Prostate gland (tissue), 2 donors: ENCODE measurements around the gene APBA2. TPM values are rescaled to one million over a fixed set of nuclear protein-coding genes. Genes with fewer than 3 reads are reported as not detected.

Experiments used
- DNase-seq: peaks from one replicate; pipeline ENCODE4 v3.0.0-alpha.2; 2019; ENCODE audit warnings: low spot score
- H3K27ac ChIP-seq, 2 donors: fragments of 200-600 bp; sonication (generic); 2 replicates each; pipeline ENCODE4 v1.5.1; 2017 to 2019
- H3K27me3 ChIP-seq: fragments of 200-600 bp; sonication (generic); replicated peaks from 2 replicates; pipeline ENCODE4 v1.5.1; 2019; ENCODE audit not compliant: insufficient read depth
- H3K36me3 ChIP-seq, 2 donors: fragments of 200-600 bp; sonication (generic); 1 replicate in 1 of 2; 2 replicates in 1 of 2; pipeline versions ENCODE4 v1.5.1 to v1.8.1; 2017 to 2019
- H3K4me1 ChIP-seq: fragments of 200-600 bp; sonication (generic); replicated peaks from 2 replicates; pipeline ENCODE4 v1.5.1; 2019
- H3K4me3 ChIP-seq, 2 donors: fragments of 200-600 bp; sonication (generic); 2 replicates each; pipeline ENCODE4 v1.5.1; 2017 to 2019
- H3K9me3 ChIP-seq: fragments of 200-600 bp; sonication (generic); 2 replicates; pipeline ENCODE4 v1.5.1; 2017
- POLR2A ChIP-seq: fragments of 450-650 bp; IDR thresholded peaks from one replicate; pipeline ENCODE4 v1.6.1; 2016; ENCODE audit warnings: antibody characterized with exemption, mild to moderate bottlenecking
- POLR2AphosphoS5 ChIP-seq: sonication (generic); formaldehyde crosslinking; IDR thresholded peaks from one replicate; pipeline ENCODE4 v1.6.1; 2017; ENCODE audit warnings: antibody characterized with exemption
- WGBS: methylation state at CpG from one replicate; pipeline ENCODE4 v1.1.5; 2018; 5-methylcytosine and 5-hydroxymethylcytosine counted together
- intact Hi-C: fragments of 100-400 bp; cut with DNase I; formaldehyde crosslinking; loops from one replicate; pipeline ENCODE4 v1.14.2; 2022
- total RNA-seq, 2 donors: library from RNA; depleted of rRNA; stranded (reverse); fragments of >200 nt; gene quantifications; one replicate each; pipeline ENCODE4 v1.1.0, GENCODE V29; 2016
- TF ChIP-seq, protein P1 (sequence below), 4 experiments: fragments of 200-600 bp in 2 of 4; fragments of 450-650 bp in 2 of 4; sonication (generic) in 2 of 4; IDR thresholded peaks; 1 replicate in 3 of 4; 2 replicates in 1 of 4; pipeline ENCODE4 v1.5.1; 2016 to 2019; ENCODE audit warnings: antibody characterized with exemption in 4 of 4, mild to moderate bottlenecking in 2 of 4, moderate library complexity in 2 of 4

APBA2 gene
- total RNA-seq, 2 donors from 2014 or later: 2.6 to 25.3 TPM

DNA sequence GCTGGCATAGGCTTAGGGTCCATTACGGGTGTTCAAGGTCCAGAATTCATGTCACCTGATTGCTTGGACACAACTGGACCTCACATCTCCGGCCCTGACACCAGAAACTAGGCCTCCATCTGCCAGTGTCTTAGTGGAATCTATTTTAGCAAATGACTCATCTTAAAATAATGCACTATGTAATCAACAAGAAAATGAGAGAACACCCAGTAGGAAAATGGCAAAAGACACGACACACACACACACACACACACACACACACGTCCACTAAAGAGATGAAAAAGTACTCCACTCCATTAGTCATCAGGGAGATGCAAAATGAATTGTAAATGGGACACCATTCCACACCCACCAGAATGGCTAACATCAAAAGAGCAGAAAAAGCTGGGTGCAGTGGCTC, 11.2 kb downstream of the APBA2 start:
- no peak overlapping the region for H3K4me3 ChIP-seq
- TF ChIP-seq POLR2AphosphoS5: no peak
- no peak for TF ChIP-seq POLR2A
- TF ChIP-seq, protein P1, sequence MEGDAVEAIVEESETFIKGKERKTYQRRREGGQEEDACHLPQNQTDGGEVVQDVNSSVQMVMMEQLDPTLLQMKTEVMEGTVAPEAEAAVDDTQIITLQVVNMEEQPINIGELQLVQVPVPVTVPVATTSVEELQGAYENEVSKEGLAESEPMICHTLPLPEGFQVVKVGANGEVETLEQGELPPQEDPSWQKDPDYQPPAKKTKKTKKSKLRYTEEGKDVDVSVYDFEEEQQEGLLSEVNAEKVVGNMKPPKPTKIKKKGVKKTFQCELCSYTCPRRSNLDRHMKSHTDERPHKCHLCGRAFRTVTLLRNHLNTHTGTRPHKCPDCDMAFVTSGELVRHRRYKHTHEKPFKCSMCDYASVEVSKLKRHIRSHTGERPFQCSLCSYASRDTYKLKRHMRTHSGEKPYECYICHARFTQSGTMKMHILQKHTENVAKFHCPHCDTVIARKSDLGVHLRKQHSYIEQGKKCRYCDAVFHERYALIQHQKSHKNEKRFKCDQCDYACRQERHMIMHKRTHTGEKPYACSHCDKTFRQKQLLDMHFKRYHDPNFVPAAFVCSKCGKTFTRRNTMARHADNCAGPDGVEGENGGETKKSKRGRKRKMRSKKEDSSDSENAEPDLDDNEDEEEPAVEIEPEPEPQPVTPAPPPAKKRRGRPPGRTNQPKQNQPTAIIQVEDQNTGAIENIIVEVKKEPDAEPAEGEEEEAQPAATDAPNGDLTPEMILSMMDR (IDR thresholded peaks at IDR 0.05): no peak
- no peaks in the 10 kb centered on the region for H3K36me3 ChIP-seq
- no peak overlapping the region for H3K27ac ChIP-seq
- WGBS: 69% methylated on average over 4 of the region's 4 CpGs
- no peaks in the 10 kb centered on the region for H3K4me1 ChIP-seq
- no peak for DNase-seq
- intact Hi-C loops: no loop called here
- no peaks in the 10 kb centered on the region for H3K9me3 ChIP-seq
- no peaks in the 10 kb centered on the region for H3K27me3 ChIP-seq

DNA sequence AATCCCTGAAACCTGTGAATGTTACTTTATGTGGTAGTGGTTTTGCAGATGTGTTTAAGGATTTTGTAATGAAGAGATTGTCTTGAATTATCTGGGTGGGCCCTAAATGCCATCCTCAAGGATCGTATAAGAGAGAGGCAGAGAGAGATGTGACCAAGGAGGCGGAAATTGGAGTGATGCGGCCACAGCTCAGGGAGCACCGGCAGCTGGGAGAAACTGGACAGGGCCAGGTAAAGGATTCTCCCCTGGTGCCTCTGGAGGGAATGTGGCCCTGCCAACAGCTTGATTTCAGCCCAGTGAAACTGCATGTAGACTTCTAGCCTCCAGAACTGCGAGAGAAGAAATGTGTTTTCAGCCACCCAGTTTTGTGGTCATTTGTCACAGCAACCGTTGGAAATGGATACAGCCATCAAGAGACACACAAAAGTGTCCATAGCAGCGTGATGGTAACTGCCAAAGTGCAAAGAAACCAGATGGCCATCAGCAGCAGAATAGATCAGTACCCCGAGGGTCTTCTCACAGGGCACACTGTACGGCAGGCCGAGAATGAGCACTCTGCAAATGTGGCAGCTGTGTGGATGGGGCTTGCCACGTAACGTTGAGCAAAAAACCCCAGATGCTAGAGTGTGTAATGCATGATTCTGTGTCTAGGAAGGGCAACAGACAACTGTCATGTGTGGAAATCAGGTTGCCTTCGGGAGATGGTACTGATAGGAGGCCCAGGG, 12.2 kb downstream of the APBA2 start:
- DNase-seq: no peak
- Histone ChIP-seq H3K27me3 (no peaks in the 10 kb centered on the region), H3K27ac (no peak overlapping the region), H3K4me1 (no peaks in the 10 kb centered on the region), H3K4me3 (no peak overlapping the region), H3K9me3 (no peaks in the 10 kb centered on the region), H3K36me3 (no peaks in the 10 kb centered on the region)
- 93% methylated on average over 13 of the region's 13 CpGs for WGBS
- TF ChIP-seq POLR2AphosphoS5 (no peak), POLR2A (no peak)
- TF ChIP-seq, protein P1 (IDR thresholded peaks at IDR 0.05): no peak
- intact Hi-C loops: no loop called here

DNA sequence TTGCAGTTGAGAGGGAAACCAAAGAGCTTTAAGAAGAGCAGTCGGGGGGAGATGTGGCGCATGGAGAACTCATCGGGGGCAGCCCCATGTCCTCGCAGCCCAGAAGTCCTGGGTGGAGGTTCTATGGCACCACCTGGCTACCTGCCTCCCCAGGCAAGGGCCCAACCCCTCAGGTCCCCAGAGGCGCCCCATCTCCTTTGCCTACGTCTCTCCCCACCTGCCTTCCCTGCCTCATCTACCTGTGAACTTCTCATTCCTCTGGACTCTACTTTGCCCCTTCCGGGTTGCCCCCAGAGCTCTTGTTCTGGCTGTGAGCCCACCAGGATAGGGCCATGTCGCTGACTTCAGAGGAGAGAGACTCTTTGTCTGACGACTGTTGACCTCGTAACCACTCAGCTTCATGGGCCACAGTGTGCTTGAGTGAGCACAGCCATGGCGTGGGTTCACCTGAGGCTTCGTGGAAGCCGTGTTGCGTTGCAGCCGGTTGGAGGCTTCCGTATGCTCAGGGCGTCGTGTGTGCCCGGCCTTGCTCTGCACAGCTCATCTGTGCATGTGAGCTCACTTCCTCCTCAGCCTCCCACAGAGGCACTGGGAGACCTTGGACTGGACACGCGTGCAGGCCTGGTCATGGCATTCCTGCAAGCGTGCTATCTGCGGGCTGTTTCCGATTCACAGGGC, 13.4 kb downstream of the APBA2 start:
- no peak for DNase-seq
- intact Hi-C loops: no loop called here
- 94% methylated on average over 24 of the region's 24 CpGs for WGBS
- H3K27ac ChIP-seq: no peak overlapping the region
- H3K27me3 ChIP-seq: no peaks in the 10 kb centered on the region
- no peaks in the 10 kb centered on the region for H3K9me3 ChIP-seq
- H3K4me3 ChIP-seq: no peak overlapping the region
- no peaks in the 10 kb centered on the region for H3K4me1 ChIP-seq
- TF ChIP-seq POLR2AphosphoS5 (no peak), POLR2A (no peak)
- TF ChIP-seq, protein P1 (IDR thresholded peaks at IDR 0.05): no peak
- H3K36me3 ChIP-seq: no peaks in the 10 kb centered on the region

DNA sequence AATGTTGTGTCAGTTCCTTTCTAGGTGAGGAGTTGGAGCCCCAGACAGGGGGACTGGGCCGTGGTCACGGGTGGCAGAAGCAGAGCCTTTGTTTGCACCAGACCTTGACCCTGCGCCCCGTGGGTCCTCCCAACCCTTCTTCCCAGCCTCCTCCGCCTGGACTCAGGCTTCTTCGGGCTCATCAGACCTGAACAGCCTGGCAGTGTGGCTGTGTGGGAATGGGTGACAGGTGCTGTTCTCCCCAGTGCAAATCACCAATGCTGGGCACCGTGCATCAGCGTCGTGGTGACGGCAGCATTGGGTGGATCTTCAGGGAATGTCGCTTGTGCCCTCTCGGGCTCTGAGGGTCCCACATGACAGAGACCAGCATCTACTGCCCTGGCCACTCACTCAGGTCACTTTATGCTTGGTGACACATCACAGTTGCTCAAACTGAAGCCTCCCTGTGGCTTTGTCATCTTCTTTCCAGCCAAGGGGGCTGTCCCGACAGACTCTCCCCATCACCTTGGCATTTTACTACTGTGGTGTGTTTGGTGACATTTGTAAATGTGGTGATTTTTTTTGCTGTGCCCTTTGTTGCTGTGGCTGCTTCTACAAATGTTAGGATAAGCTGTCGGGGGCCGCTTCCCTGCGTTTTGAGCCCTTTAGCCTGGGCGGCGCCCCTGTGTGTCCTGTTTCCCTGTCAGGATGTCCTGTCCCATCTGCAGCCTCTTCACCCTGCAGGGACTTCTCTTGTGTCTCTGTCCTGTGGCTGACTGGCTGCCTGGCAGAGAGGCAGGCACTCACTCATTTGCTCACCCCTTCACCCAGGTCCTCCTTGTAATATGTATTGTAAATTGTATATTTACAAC, 14.5 kb downstream of the APBA2 start:
- DNase-seq: no peak
- intact Hi-C loops: no loop called here

More for the DNA sequence above, 14.5 kb downstream of the APBA2 start:
- 89% methylated on average over 17 of the region's 18 CpGs for WGBS
- Histone ChIP-seq H3K9me3 (no peaks in the 10 kb centered on the region), H3K4me1 (no peaks in the 10 kb centered on the region), H3K36me3 (no peaks in the 10 kb centered on the region), H3K27ac (no peak overlapping the region), H3K4me3 (no peak overlapping the region), H3K27me3 (no peaks in the 10 kb centered on the region)
- TF ChIP-seq, protein P1 (IDR thresholded peaks at IDR 0.05): no peak
- TF ChIP-seq POLR2A (no peak), POLR2AphosphoS5 (no peak)
